ENCODE data around the gene SOCS7.

The SOCS7 gene

GRCh38 chr17:38351412-38352222 lies at the start of gene SOCS7:
Gene SOCS7 (plus strand): TSS chr17:38351844. CDS start chr17:38352053, 209 bp downstream.
- DNase-seq (ENCODE audit: low read depth): peak; percentile 94

- DNase-seq (ENCODE audit: low read depth): no peak
Observed at GRCh38 chr17:38315497-38315896, 36.1 kb upstream of the SOCS7 start.

GRCh38 chr17:38317081-38317480 lies 34.6 kb upstream of the SOCS7 start:
- no peak for DNase-seq (ENCODE audit: low read depth)

- DNase-seq (ENCODE audit: low read depth): no peak
Observed at GRCh38 chr17:38320482-38320881, 31.2 kb upstream of the SOCS7 start.

- DNase-seq (ENCODE audit: low read depth): peak; percentile 71
Observed at GRCh38 chr17:38322156-38322779, 29.4 kb upstream of the SOCS7 start.

GRCh38 chr17:38322897-38323296 lies 28.7 kb upstream of the SOCS7 start:
- DNase-seq (ENCODE audit: low read depth): no peak

GRCh38 chr17:38324141-38324697 lies 27.4 kb upstream of the SOCS7 start:
- no peak for DNase-seq (ENCODE audit: low read depth)

GRCh38 chr17:38324772-38325171 lies 26.9 kb upstream of the SOCS7 start:
- no peak for DNase-seq (ENCODE audit: low read depth)

GRCh38 chr17:38325221-38325851 lies 26.3 kb upstream of the SOCS7 start:
- DNase-seq (ENCODE audit: low read depth): no peak

- DNase-seq (ENCODE audit: low read depth): no peak
Observed at GRCh38 chr17:38326996-38327792, 24.4 kb upstream of the SOCS7 start.

GRCh38 chr17:38327936-38328335 lies 23.7 kb upstream of the SOCS7 start:
- no peak for DNase-seq (ENCODE audit: low read depth)

- no peak for DNase-seq (ENCODE audit: low read depth)
Observed at GRCh38 chr17:38328620-38329019, 23.0 kb upstream of the SOCS7 start.

- no peak for DNase-seq (ENCODE audit: low read depth)
Observed at GRCh38 chr17:38329284-38329683, 22.4 kb upstream of the SOCS7 start.

GRCh38 chr17:38329808-38330730 lies 21.6 kb upstream of the SOCS7 start:
- DNase-seq (ENCODE audit: low read depth): no peak

- DNase-seq (ENCODE audit: low read depth): no peak
Observed at GRCh38 chr17:38330941-38331411, 20.7 kb upstream of the SOCS7 start.

GRCh38 chr17:38332735-38333134 lies 18.9 kb upstream of the SOCS7 start:
- DNase-seq (ENCODE audit: low read depth): no peak

- DNase-seq (ENCODE audit: low read depth): peak; percentile 19
Observed at GRCh38 chr17:38333635-38334295, 17.9 kb upstream of the SOCS7 start.

- DNase-seq (ENCODE audit: low read depth): no peak
Observed at GRCh38 chr17:38334480-38335364, 16.9 kb upstream of the SOCS7 start.

- no peak for DNase-seq (ENCODE audit: low read depth)
Observed at GRCh38 chr17:38336838-38337237, 14.8 kb upstream of the SOCS7 start.

All from activated T-cell treated with anti-CD3 and anti-CD28 coated beads for 1 hour (primary cell).